HG03354 (cell line): ENCODE results near the gene LRRC36.
"Not testable (repeated sequence)": the region's sequence is repeated elsewhere in the genome, so short reads cannot be mapped to it uniquely, and the experiment has no call there.

Source experiments
- ATAC-seq: cut with Tn5 transposase; IDR thresholded peaks from one replicate; pipeline ENCODE4 v1.9.1; 2021; ENCODE audit warnings: mild to moderate bottlenecking; ENCODE audit not compliant: unreplicated experiment, poor library complexity, severe bottlenecking

The LRRC36 gene

GRCh38 chr16:67398546-67399217 is 72.1 kb downstream of the LRRC36 start:
- ATAC-seq = no peak

DNA sequence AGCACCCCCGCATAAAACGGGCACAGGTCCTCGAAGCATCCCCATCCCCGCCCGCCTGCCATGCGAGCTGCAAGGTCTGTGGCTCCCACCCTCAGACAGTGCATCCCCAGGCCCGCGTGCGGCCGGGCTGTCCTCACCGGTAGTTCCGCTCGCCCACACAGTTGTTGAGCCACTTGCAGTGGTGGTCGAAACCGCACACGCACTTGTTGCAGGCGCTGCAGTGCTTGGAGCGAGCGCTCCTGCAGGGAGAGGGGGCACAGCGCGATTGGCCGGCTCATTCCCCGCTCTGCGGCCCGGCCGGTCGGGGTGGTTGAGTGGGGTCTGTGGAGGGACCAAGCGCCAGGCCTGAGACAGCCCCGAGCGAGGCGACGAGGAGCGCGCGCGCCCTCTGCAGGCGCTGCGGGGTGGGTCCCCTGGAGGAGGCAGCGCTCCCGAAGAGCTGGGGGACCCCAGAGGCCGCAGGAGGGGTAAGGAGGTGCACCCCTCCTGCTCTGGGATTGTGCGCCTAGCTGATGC is 72.7 kb downstream of the LRRC36 start:
- ATAC-seq = no peak

- ATAC-seq = no peak
Observed at GRCh38 chr16:67399749-67400704, 73.4 kb downstream of the LRRC36 start.

GRCh38 chr16:67400901-67401300 is 74.3 kb downstream of the LRRC36 start:
- no peak for ATAC-seq

- ATAC-seq = no peak
Observed at GRCh38 chr16:67403976-67404555, 77.5 kb downstream of the LRRC36 start.

- ATAC-seq = no peak
Observed at GRCh38 chr16:67404740-67405226, 78.2 kb downstream of the LRRC36 start.

- ATAC-seq = no peak
Observed at GRCh38 chr16:67405336-67405735, 78.7 kb downstream of the LRRC36 start.

- no peak for ATAC-seq
Observed at GRCh38 chr16:67406111-67406971, 79.7 kb downstream of the LRRC36 start.

- ATAC-seq = no peak
Observed at GRCh38 chr16:67407176-67407787, 80.7 kb downstream of the LRRC36 start.

GRCh38 chr16:67407788-67408452 is 81.3 kb downstream of the LRRC36 start:
- no peak for ATAC-seq

DNA sequence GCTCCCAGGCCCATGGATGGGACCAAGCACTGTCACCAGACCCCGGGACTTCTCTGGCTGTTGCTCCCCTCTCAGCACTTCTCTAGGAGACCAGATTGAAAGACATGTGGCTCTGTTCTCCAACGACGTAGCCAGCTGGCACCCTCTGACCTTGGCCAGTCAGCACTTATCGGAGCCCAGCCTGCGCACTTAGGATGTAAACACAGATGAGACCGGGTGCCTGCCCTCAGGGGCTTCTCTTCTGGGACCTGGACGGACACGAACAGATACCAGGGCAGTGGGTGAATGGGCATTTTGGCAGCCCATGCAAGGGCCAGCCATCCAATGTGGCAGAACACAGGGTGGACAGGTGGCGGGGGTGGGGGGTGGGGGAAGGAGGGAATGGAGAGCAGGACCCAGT is 83.0 kb downstream of the LRRC36 start:
- ATAC-seq = no peak

DNA sequence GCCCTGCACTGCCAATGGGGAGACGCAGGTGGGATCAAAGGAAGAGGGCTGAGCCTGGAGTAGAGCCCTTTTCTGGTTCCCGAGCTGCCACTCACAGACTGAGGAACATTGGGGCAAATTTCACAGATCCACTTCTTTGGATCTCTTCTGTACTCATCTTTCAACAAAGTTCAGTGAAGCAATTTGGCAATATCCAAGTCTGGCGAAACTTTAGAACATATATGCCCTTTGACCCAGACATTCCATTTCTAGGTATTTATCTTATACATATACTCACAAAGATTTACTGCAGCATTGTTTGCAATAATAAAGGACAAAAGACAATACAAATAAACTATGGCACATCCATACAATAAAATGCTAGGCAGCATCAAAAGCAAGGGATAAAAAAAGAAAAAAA is 84.7 kb downstream of the LRRC36 start:
- ATAC-seq = no peak

DNA sequence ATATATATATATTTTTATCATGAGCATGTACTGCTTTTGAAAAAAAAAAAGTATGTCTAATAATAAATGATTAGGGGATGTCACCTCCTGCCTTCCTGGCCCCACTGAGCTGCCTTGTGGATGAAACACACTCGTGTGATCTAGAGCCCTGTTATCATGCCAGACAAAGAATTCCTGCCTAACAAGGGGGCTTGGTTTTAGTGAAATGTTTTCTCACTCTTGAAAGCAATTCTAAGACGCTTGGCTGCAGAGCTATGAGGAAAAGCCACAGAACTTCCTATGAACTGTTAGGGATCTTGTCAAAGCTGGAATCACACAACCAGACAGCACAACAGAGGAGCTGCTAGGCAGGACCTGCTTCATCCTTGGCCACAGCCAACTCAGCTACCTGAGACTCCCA is 85.7 kb downstream of the LRRC36 start:
- no peak for ATAC-seq

- no peak for ATAC-seq
Observed at GRCh38 chr16:67413978-67414911, 87.6 kb downstream of the LRRC36 start.

DNA sequence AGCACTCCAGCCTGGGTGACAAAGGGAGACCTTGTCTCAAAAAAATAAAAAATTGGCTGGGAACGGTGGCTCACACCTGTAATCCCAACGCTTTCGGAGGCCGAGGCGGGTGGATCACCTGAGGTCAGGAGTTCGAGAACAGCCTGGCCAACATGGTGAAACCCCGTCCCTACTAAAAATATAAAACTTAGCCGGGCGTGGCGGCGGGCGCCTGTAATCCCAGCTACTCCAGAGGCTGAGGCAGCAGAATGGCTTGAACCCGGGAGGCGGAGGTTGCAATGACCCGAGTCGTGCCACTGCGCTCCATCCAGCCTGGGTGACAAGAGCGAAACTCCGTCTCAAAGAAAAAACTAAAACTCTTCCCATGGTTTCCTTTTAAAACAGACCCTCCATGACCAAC is 88.8 kb downstream of the LRRC36 start:
- ATAC-seq = not testable (repeated sequence)

DNA sequence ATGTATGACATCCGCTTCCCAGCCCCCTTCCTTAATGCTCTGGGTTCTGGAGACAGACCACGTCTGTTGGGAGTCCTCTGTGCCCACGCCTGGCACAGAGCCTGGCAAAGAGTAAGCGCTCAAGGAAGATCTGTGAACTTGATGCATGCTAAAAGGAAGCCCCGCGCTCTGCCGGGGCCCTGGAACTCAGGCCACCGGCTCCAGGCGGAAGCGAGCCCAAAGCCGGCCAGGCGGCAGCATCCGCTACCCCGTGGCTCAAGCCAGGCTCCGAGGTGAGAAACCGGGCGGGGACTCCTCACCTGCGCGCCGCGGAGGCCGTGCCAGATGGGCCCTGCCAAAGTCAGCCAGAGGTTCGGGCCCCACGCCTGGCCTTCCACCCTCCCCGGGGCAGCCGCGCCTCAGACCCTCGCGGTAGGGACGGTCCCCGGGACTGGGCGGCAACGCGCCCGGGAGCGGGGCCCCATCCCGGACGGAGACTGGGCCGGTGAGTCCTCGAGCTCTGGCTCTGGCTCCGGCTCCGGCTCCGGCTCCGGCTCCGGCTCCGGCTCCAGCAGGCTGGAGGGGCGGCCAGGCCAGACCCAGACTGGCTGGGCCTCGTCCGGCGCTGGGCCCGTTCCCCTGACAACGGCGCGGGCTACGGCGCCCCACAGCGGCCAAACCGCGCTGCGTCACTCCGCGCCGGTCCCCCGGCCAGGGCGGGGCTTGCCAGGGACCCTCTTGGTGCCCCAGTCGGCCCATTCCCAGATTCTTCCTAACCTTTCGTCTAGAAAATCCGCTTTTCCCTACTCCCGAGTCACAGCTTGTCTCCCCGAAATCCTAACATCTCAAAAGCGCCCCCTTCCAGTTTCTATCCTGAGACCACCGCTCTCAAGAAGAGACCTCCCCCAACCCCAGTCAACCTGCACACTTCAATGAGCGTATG is 89.5 kb downstream of the LRRC36 start, which contains the start of gene ZDHHC1:
ZDHHC1 (minus strand) TSS at position 606 of the 922 bp plus-strand sequence. CDS start 8,702 bp downstream, outside the sequence.
- peak; percentile 80 for ATAC-seq
